Measurements from ENCODE around the gene SUDS3. TPM values are rescaled to one million over a fixed set of nuclear protein-coding genes. Genes with fewer than 3 reads are reported as not detected.

The SUDS3 gene
- total RNA-seq, 1 donor from 2014 or later, result 8.0 TPM

DNA sequence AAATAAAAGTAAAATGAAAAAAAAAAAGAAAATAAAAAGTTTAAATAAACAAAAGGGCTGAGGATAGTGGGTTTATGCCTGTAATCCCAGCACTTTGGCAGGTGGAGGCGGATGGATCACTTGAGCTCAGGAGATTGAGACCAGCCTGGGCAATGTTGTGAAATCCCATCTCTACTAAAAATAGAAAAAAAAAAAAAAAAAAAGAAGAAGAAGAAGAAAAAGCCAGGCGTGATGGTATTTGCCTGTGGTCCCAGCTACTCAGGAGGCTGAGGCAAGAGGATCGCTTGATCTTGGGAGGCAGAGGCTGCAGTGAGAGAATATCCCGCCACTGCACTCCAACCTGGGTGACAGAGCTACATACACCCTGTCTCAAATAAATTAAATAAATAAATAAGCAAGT is 7.5 kb upstream of the SUDS3 start:
- no peak overlapping the region for H3K27ac ChIP-seq
- TF ChIP-seq, protein P1, sequence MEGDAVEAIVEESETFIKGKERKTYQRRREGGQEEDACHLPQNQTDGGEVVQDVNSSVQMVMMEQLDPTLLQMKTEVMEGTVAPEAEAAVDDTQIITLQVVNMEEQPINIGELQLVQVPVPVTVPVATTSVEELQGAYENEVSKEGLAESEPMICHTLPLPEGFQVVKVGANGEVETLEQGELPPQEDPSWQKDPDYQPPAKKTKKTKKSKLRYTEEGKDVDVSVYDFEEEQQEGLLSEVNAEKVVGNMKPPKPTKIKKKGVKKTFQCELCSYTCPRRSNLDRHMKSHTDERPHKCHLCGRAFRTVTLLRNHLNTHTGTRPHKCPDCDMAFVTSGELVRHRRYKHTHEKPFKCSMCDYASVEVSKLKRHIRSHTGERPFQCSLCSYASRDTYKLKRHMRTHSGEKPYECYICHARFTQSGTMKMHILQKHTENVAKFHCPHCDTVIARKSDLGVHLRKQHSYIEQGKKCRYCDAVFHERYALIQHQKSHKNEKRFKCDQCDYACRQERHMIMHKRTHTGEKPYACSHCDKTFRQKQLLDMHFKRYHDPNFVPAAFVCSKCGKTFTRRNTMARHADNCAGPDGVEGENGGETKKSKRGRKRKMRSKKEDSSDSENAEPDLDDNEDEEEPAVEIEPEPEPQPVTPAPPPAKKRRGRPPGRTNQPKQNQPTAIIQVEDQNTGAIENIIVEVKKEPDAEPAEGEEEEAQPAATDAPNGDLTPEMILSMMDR (IDR thresholded peaks at IDR 0.05), result no peak
- DNase-seq (ENCODE audit: low spot score in 2 of 2), result no peak
- no peak overlapping the region for H3K4me3 ChIP-seq
- H3K4me1 ChIP-seq, result peaks cover 0 to 10% of the 10 kb centered on the region in 2 donors
- H3K9me3 ChIP-seq, result no peaks in the 10 kb centered on the region
- intact Hi-C loops (cut with DNase I), result no loop called here
- no peaks in the 10 kb centered on the region for H3K27me3 ChIP-seq
- no peaks in the 10 kb centered on the region for H3K36me3 ChIP-seq

DNA sequence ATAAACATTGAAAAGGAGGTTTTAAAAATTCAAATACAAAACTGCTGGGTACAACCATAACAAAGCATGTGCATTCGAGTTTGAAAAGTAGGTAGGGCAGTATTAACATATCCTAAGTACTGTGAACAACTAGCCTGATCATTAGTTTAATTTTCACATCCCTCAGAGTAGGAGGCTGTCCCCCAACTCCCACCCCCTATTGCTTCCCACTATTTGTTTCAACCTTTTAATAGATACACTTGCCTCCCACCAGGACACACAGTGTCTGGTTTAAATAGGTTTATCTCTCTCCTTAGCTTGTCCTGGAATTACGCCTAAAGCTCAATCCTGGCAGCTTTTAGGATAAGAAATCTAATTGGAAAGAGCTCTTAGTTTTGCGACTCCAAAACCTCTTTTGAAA is 5.8 kb upstream of the SUDS3 start:
- Histone ChIP-seq H3K9me3 (no peaks in the 10 kb centered on the region), H3K36me3 (no peaks in the 10 kb centered on the region), H3K4me1 (peaks cover 0 to 17% of the 10 kb centered on the region in 2 donors), H3K27ac (no peak overlapping the region), H3K4me3 (peak overlapping the region; percentile 74 to 96), H3K27me3 (no peaks in the 10 kb centered on the region)
- intact Hi-C loops (cut with DNase I), result no loop called here
- no peak for DNase-seq (ENCODE audit: low spot score in 2 of 2)
- TF ChIP-seq, protein P1 (IDR thresholded peaks at IDR 0.05), result no peak

DNA sequence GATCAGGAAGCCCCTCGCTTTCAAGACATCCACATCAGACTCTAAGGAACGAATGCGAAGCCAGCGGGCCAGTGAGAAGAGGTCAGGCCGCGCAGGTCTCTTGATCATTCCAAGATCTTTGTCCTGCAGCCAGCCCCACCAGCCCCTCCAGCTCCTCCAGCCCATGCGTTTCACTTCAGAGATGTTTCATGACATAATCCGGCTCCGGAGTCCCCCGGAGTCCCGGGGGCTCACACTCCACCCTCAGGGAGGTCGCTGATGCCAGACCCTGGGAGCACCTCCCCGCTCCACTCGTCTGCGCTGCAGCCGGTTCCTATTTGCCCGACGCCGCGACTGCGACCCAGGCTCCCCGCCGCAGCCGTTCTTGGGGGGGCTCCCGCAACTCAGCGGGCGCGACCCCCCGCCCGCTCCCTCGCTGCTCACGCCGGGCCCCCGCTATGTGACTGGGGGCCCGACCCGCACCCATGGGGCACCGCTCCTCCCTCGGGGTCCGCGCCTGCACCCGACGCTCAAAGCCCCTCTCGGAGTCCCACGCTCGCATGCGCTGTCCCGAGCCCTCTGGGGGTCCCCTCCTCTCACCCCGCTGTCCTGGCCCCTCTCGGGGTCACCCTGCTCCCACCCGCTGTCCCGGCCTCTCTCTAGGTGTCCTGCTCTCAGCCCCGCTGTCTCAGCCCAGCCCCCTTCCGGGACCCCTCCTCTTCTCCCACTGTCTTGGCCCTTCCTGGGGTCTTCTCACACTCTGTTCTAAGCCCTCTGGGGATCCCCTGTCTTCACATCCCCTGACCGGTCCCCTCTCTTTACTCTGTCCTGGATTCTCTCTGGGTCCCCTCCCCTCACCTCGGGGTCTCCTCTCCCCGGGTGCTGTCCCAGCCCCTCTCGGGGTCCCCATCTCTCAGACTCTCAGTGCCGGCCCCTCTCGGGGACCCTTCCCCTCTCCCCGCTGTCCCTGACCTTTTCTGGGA is 4.8 kb upstream of the SUDS3 start:
- Histone ChIP-seq H3K4me3 (peak overlapping the region; percentile 74 to 96), H3K27ac (peak overlapping the region in 1 of 2 donors; percentile 67), H3K9me3 (no peaks in the 10 kb centered on the region), H3K36me3 (no peaks in the 10 kb centered on the region), H3K4me1 (peaks cover 0 to 17% of the 10 kb centered on the region in 2 donors), H3K27me3 (no peaks in the 10 kb centered on the region)
- no peak for DNase-seq (ENCODE audit: low spot score in 2 of 2)
- TF ChIP-seq, protein P1 (IDR thresholded peaks at IDR 0.05), result no peak
- intact Hi-C loops (cut with DNase I), result loop anchor here (1.0 to 2.0 kb wide), 3 partner anchors 235 to 355 kb away; partner anchors contain the start of genes PEBP1 and RFC5

DNA sequence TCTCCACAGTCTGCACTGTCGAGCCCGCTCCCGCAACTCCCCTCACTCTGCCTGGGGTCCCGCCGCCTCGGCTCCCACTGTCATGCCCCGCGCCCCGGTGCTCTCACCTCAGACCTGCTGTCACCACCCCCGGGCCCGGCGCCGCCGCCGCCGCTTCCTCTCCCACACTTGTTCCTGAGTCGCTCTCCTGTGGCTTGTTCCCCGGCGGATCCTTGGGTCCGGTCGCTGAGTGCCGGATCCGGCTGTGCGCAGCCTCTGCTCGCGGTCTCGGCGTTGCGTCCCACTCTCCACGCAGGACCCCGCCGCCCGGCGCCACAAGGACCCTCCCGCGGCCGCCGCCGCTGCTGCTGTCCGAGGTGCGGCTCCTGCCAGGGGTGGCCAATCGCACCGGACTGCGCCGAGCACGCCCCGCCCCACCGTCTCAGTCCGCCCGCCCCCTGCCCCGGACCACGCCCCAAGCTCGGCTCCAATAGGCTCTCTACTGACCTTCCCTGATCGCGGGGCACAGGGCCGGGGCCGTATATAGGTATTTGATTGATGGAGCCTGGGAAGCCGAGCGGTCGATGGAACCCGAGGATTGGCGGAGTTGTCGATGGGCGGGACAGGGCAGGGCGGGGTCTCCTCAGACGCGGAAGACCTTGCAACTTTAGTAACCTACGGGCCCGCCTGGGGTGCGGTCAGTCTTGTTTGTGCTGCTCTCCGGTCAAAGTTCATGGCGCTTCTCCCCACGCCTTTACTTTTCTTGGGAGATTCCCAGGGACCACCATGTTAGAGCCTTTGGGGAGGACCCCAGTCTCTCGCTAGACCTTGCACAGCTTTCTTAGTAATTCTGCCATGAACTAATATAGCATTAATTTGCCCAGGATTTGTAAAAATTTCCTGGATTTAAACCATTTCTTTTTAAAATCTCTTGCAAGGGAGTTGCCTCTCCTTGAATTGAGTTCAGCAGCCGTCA is 3.5 kb upstream of the SUDS3 start, which contains the start of gene TAOK3:
TAOK3 (minus strand) TSS at position 367 of the 955 bp plus-strand sequence. CDS start 117,340 bp downstream, outside the sequence.
- DNase-seq (ENCODE audit: low spot score in 2 of 2), result peak; percentile 98 to 100
- TF ChIP-seq, protein P1 (IDR thresholded peaks at IDR 0.05), result no peak
- Histone ChIP-seq H3K36me3 (no peaks in the 10 kb centered on the region), H3K27me3 (no peaks in the 10 kb centered on the region), H3K4me1 (peaks cover 2 to 17% of the 10 kb centered on the region in 2 donors), H3K9me3 (no peaks in the 10 kb centered on the region), H3K27ac (peak within 1 kb of the TSS; percentile 73 to 95), H3K4me3 (peak within 1 kb of the TSS; percentile 74 to 96)
- intact Hi-C loops (cut with DNase I), result loop anchor here (1.0 to 2.0 kb wide), 4 partner anchors 191 to 356 kb away; partner anchors contain the start of genes PEBP1 and RFC5

DNA sequence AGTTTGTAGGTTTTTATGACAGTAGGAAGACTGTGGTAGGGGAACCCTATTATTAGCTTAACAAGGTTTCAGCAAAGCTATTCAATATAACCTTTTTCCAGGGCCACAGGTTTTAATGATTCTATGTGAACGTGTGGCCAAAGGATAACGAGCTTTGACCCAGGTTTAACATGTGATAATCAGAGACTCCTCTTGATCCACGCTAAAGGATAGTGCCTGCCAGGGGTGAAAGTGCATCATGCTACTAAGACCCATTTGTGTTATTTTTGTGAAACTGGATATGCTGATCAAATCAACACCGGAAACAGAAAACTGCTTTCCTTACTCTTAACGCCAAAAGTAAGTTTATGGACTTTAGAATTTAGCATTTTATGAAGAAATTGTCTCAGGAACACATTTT is 2.7 kb upstream of the SUDS3 start:
- no peak for DNase-seq (ENCODE audit: low spot score in 2 of 2)
- intact Hi-C loops (cut with DNase I), result loop anchor here (1.0 to 2.0 kb wide), 3 partner anchors 191 to 357 kb away; partner anchors contain the start of gene RFC5
- no peaks in the 10 kb centered on the region for H3K27me3 ChIP-seq
- peak overlapping the region; percentile 70 to 96 for H3K4me3 ChIP-seq
- H3K4me1 ChIP-seq, result peaks cover 2 to 19% of the 10 kb centered on the region in 2 donors
- peaks cover under 1% of the 10 kb centered on the region in 2 donors for H3K36me3 ChIP-seq
- no peaks in the 10 kb centered on the region for H3K9me3 ChIP-seq
- H3K27ac ChIP-seq, result peak overlapping the region; percentile 73 to 95
- TF ChIP-seq, protein P1 (IDR thresholded peaks at IDR 0.05), result no peak
